NCI-H82 treated with DMSO at 0.1 percent for 48 hours (cell line): ENCODE data around the gene CAV1.

ENCODE experiments used
- DNase-seq: peaks from one replicate; lab custom pipeline; 2025; ENCODE audit not compliant: unreplicated experiment; lab: John Stamatoyannopoulos, UW

CAV1 gene

DNA sequence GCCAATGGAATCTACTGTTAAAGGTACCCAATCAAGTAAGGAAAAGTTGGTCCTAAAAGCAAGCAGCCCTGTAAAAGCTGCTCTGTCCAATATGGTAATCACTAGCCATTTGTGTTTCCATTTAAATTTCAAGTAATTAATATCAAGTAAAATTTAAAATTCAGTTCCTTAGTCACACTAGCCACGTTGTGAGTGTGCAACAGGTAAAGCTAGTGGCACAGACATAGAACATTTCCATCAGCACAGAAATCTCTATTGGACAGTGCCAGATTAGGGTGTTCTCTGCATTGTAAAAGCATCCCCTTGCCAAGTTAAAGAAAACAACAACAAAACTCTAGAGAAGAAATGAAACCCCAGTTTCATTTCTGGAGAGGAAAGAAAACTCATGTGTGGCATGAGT is 4.4 kb downstream of the CAV1 start:
- no peak for DNase-seq

DNA sequence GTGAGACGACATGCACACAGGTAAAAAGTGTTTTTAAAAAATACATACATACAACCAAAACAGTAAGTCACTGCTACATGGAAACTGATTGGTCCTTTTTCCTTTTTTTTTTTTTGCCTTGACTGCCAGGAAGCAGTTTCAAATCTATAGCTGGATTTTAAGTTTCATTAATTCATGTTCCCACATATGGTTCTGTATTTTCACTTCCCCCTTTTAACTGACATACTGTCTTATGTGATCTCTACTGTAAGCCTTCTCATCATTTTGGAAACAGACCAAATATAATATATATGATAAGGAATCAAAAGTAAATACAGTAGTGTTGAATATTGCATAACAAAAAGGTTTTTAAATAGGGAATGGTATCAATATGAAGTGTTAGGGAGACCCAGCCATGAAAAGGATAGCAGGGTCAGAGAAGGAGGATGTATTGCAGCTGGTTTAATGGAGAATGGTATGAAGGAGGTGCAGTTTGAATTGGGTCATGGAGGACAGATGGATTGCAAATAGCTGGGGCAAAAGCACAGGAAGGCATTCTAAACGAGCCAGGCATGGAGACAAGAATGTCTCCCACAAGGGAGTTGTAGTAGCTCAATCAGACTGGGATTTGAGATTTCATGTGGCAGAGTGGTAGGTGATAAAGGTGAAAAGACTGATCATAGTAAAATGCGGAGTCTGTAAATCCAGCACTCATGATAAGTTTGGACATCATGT is 5.4 kb downstream of the CAV1 start:
- DNase-seq = no peak

DNA sequence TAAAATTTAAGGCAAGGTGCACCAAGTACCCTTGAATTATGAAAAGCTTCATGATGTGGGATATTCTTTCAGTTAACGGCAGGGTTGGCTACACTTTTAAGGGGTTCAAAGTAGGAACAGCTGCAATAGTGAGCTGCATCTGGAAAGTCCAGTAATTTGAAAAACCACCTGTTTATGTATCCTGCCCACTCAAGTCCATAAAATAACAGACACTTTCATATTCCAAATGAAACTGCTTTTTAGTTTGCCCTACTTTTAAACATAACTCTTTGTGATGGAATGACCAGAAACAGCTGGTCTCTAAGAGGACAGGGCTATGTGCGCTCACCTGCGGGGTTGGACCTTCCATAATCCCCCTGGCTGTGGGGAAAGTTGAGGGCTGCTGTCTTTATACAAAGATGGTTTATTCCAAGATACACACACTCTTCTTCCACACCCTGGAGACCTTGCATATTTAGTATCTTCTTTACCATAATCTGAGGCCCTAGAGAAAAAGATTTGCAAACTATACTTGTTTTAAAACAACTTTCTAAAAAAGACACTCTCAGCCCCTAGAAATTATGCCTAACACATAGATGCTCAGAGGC is 7.4 kb downstream of the CAV1 start:
- no peak for DNase-seq

DNA sequence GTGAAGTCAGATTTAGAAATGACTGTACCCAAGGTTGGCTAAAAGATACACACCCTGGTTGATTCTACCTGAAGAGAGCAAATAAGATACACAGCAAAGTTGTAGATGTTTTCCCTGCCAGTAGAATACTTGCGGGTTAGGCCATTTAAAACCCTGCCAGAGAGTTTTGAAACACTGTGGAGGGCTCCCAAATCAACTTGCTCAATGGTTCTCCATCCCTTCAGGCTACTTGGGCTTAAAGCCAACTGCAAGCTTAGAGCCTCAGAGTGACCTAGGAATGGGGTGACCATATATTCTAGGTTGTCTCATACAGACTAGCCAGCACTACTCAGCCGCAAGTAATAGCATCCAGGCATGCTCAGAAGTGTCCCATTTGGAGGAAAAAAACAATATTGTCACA is 10.0 kb downstream of the CAV1 start:
- no peak for DNase-seq

DNA sequence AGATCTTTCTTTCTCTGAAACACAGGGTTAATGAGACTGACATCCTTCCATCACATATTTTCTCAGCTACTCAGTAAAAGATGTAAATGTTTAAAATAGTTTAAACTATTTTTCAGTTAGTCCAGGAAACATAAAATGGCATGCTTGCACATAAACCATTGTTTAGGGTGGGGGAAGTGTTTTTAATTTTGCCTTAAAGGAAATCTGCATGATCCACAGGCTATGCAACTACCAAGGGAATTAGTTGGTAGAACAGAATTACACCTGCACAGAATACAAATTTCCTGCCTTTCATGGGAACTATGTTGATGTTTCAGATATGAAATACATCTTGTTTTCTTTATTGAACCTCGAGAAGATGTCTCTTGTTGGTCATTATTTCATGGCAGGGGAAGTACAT is 10.6 kb downstream of the CAV1 start:
- no peak for DNase-seq

DNA sequence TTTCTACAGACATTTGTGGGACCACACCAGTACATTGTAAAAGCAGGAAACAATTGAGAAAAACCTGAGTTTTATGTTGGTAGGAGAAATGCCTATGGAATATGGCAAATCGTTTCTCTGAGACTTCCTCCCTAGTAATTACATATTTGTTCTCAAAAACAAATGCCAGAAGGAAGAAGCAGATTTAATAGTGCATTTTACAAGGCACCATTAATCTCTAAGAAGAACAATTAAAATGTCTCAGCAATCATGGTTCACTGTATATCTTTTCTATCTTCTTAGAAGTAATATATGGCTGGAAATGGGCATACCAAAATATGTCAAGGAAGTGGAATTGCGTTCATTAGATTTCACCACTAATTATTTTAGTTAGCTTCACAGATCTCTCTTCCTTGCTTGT is 13.3 kb downstream of the CAV1 start:
- DNase-seq = no peak

DNA sequence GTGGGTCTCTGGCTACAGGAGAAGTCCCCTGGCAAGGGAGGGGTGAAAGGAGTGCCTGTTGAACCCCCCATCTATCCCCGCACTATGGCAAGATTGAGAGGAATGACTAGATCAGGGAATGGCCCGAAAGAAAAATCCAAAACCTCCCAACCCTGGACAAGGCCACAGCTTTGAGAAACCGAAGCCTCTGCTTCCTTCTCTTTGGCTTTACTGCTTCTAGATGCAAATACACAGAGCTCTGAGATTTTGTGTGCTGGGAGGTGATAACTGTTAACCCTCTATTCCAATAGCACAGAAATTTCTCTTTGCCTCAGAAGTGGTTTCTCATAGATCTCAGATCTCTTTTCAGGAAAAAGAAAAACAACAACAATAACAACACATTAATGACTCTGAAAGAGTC is 15.0 kb downstream of the CAV1 start:
- no peak for DNase-seq

DNA sequence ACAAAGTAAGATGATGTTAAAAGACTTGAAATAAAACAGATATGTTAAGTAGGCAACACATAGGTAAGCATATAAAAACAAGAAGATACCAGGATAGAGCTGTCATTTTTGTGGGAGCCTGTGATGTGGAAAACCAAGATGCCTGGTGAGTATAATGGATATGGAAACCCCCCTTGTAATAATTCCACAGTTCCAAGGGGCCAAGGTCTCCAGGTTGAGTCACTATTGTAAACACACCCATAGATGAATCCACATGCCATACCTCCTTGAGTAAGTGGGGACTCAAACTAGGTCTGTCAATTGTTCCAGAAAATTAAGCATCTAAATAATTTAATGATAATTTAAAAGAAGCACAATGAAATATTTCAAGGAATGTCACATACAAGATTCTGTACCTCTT is 15.9 kb downstream of the CAV1 start:
- DNase-seq = no peak

DNA sequence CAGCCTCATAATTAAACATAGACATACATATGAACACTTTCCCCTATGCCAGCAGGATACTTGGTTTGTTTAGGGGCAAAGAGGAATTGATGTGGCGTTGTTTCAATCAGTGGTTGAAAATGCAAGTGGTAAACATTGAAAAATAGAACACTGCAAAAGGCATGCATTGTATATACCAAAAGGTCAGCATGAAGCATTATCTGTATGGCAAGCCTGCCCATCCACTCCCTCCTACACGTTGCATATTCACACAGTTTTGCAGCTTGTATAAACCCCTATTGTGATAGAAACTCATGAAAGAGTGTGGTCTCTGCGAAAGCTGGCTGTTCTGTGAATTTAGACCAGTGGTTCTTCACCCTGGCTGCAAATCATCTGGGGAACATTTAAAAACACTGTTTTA is 17.1 kb downstream of the CAV1 start:
- DNase-seq = no peak

DNA sequence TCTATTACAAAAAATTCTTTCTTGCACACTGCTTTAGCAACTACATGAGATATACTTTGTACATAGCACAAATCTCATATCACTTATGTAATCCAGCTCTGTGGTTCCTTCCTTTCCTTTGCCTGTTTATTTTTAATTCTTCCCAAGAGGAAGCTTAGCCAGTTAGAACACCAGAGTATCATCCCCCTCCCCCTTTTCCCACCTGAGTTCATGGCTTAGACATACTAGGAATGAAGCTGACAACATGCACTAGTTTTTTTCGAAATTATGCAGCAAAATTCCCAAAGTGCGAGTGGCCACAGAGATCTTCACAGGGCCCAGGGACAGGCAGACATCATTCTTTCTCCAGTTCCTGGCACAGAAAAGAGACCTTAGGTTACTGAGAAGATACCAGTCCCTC is 17.8 kb downstream of the CAV1 start:
- DNase-seq = no peak

DNA sequence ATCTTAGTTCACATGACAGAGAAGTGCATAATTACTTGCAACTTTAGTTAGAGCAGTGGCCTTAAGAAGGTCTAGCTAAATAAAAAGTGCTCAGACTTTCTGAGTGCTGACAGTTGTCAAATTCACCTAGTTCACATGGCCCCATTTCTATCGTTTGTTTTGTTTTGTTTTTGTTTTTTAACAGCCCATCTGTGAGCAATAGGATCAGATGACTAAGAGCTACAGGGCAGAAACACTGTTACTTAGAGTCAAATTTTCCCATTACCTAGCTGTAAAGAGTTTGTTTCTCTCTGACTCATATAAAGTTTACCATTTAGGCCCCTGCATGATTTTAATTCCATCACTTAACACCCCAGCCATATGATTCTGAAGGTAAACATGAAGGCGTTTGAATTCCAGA is 18.8 kb downstream of the CAV1 start:
- no peak for DNase-seq

DNA sequence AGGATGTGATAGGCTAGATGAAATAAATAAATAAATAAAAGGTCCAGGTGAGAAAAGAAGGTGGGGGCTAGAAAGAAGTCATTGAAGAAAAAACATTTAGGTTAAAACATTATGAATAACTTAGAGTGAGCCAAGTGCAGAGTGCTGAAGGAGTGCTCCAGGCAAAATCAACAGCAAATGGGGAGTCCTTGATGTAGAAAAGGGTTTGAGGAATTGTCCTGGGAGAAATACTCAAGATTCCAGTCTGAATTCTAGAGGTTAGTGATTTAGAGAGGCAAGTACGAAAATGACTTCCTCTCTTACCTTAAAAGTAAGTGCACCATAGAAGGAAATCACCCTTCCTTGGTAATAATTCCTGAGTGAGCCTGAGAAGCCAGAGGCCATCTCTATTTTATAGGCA is 19.7 kb downstream of the CAV1 start:
- DNase-seq = no peak

DNA sequence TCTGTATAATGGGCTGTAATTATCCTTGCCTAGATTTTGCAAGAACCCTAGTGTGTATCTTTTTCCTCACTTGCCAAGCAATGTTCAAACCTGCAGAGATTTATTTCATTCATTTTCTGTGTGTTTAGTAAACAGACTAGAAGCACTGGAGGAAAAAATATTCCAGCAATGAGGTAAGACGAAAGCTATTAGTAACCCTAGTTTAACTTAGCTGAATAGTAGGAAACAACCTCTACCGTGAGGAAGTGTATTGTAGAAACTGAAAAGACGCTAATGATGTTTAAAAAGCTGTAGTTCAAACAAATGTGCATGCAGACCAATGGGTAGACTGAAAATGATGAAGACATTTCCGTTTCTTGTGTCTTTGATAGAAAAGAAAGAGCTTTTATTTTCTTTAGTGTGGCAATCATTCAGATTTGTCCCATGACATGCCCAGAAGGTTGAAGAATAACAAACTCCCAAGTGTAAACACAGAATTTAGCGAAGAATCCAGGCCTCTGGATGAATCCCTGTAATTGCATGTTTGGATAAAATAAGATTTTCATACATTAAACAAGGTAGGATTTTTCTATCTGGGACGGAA is 20.7 kb downstream of the CAV1 start:
- DNase-seq = no peak

DNA sequence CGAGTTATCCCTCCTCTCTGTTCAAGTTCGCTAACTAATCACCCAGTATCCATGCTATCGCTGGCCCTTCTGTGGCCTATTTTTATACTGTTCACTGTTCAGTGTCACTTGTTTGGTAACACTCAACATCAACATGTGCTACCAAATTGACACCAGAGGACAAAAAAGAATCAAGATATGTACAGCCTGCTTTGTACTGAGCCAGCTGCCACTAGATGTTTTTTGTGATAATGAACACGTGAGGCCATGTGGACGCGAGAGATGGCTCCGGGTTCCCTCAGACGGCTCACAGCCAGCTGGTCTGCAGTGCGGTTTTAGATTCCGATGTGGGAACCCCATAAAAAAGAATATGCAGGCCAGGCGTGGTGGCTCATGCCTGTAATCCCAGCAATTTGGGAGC is 21.2 kb downstream of the CAV1 start:
- no peak for DNase-seq

DNA sequence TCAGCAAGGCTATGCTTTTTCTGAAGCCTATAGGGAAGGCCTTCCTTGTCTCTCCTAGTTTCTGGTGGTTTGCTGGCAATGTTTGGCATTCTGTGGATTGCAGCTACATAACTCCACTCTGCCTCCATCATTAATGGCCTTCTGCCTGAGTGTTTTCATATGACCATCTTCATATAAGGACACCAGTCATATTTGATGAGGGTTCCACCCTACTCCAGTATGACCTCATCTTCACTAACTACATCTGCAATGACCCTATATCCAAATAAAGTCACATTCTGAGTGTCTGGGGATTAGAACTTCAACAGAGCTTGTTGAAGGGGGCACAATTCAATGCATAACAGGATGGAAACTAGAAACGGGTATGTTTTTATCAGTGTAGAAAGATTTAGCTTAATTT is 22.1 kb downstream of the CAV1 start:
- DNase-seq = no peak

DNA sequence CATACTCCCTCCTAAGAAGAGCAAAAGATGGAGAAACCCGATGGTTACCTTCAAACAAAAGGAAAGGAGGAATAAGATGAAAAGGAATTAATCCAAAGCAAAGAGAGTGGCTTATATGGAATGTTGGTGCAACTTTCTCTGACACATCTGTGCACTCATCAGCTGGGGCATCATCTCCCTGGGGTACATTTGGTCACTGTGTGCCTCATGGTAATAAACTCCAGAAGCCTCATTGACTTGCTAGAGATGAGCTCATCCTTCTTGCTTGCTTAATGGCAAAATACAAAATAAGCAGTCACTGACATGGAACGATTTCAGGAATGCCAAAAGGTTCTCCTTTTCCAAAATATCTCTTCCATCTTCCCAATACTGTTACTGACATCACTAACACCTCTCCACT is 22.5 kb downstream of the CAV1 start:
- DNase-seq = no peak

DNA sequence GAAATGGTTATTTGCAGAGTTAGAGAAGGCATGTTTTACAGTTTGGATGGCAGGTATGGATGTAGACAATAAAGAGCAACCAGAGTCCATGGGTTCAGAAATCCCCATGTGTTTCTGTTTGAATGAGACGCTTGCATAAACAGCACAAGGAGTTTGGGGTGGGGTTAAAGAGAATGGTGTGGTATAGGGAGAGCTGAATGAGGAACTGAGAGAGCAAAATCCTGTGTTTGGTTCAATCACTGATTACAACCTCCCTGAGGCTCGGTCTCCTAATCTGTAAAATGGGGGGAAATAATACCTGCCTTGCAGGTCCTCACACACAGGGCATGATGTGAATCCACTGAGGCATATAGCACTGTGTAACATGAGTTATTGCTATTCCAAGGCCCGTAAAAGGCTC is 23.7 kb downstream of the CAV1 start:
- no peak for DNase-seq

DNA sequence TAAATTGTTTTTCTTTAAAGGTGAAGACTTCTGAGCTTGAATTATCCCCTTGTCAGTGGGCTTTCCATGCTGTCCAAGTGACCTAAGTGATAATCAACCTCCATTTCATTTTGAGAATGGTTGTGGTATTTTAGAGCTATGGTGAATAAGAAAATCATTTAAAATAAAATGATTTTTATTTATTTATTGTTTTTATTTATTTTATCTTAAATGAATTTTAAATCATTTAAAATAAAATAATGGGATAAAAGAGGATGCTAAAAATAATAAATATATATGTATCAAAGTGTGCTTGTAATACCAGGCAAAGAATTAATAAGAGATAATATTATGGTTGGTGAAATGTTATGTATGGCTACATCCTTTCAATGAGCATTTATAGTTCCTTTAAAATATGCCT is 24.5 kb downstream of the CAV1 start:
- DNase-seq = no peak

DNA sequence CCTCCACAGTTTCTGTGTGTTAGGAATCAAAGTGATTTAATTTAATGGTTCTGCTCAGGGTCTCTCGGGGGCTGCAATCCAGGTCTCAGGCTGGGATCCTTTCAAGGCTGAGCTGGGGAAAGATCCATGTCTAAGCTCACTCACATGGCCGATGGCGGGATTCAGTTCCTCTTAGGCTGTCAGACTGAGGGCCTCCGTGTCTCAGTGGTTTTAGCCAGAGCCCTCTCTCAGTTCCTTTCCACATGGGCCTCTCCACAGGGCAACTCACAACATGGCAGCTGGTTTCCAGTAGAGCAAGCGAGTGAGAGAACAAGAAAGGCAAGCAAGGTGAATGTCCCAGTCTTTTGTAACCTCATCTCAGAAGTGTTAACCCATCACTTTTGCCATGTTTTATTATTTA is 26.9 kb downstream of the CAV1 start:
- DNase-seq = no peak

DNA sequence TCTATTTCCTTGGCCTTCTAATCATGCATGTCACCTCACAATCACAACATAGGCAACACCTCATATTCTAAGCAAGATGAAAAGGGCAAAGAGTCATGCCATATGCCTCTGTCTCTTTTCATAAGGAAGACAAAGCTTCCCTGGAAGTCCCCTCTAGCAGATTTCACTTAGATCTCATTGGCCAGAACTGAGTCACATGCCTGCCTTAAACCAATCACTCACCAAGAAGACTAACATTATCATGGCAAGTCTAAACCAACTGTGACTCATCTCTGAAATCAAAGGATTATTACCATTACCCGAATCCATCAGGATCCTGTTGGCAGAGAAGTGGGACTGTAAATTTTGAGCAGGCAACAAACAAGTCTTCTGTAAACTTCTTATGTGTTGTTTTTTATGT is 27.8 kb downstream of the CAV1 start:
- no peak for DNase-seq

DNA sequence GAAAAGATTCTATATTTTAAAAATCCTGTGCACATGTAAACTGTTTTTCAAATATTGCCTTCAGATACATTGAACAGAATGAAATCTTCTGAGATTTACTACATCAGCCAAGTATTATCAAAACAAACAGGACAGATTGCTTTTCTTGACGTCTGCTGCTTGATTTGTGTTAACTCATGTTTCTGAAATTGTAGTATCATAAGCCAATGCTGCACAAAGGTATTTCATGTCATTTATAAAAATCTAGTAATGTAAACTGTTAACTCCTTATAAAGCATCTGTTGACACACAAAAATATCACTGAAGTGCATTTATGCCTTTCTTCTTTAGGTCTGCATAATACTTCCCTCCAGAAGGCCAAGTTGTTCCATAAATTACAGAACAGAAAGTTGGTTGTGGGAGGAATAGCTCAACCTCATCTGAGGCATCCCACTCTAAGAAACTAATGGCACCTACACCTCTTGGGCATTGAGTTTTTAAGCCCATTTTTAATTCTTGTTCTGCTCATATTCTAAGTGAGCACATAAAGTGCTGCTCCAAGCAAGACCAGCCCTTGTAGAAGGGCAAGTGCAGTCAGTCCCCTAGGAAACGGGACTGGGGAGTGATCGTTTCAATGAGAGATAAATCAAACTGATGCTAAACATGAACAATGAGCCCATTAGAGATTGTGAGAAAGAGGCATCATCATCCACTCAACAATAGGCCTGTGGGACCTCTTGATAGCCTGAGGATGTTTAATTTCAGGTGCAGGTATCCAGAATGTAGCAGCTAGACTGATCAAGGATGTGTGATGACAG is 28.5 kb downstream of the CAV1 start:
- no peak for DNase-seq

DNA sequence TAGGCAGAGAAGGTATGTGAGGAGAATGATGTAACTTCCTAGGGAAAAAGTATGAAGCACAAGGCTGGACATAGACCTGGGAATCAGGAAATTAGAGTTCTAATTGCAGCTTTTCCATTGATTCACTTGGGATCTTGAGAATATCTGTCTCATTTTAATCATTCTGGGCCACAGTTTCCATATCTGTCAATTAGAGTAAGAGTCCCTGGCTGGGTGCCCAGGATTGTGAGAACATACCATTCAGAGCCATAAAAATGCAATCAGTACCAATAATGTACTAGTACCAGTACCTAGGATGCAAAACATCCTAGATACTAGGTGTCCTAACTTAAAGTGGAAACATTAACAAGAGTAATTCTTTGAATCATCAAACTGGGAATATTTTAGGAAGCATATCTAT is 29.6 kb downstream of the CAV1 start:
- no peak for DNase-seq
